ENCODE results near the gene TSPYL1.
A peak's percentile ranks its signal among the peaks of the same experiment; 100 is the strongest.

The TSPYL1 gene

DNA sequence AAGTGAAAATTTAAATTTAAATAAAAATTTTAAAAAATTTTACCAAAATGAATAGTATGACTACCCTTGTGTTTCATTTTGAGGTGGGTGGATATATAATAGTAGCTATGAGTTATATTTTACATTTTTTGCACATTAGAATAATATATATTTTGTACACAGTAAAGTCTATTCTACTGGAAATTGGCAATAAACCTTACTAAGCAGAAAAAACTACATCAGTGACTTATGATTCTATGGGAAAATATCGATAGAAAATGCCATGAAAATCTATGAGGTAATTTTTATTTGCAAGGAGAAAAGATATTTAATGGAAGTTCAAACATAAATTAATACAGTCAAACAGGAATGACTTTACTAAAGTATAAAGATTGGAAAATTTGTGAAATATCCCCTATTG, 23.0 kb downstream of the TSPYL1 start:
- no peak for DNase-seq

DNA sequence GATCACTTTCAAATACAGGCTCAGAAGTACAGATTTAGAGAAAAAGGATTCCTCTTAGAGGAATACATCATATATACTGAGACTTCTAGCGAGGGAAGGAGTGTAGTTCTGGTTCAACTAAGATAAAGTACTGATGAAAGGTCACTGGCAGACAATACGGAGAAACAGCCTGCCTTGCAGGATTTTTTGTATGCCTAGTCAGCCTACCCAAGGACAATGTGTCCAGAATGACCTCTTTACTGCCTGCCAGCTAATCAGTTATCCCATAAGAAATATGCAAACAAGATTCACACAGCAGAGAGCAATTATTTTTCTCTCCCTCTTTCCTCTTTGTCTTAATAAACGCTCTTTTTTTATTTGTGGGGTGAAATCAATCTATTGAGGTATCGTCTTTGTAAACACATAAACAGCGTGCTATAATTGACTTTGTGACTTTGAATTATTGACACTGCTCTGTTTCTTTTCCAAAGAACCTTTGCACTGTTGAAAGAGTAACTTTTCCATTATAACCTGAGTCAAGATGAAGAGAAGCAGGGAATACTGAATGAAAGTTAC, 24.4 kb downstream of the TSPYL1 start:
- no peak for DNase-seq

- DNase-seq, result no peak
Observed at GRCh38 chr6:116254297-116255056, 25.3 kb downstream of the TSPYL1 start.

DNA sequence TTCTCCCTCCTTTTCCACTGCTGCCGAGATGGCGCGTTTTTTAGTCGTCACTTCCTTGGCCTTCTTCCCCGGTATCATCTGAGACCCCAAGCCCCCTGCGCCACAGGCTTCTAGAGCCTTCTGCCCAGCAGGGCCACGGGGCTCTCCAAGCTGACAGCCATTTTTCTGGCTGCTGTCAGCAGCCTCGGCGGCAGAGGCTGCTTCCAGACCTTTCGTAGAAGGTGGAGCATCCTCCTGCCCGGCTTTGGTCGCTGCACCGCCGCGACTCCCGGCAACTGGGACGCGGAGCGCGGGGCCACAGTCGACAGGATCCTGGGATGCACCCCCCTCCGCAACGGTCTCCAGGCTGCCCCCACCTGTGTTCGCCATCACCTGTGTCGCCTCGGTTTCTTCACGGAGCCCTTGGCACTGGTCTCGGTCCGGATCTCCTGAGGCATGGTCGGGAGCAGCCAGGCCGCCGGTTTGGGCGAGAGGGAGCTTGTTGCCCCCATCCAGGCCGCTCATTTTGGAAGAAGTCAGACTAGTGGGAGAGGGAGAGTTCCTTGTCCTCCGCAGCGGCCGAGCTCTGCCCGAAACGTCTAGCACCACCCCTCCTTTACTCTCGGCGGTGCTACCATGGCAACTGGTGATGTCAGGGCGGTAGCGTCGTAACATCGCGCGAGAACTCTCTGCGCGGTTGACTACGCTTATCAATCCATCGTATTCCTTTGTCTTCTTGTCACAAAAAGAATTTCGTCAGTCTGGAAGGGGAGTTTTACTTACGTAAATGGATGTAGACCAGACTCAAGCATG, 26.0 kb downstream of the TSPYL1 start, which contains the start of gene TSPYL4:
TSS of gene TSPYL4 (minus strand) at position 571 of the 792 bp plus-strand sequence. CDS start at position 504, 67 bp downstream.
- peak; percentile 93 to 94 for DNase-seq

DNA sequence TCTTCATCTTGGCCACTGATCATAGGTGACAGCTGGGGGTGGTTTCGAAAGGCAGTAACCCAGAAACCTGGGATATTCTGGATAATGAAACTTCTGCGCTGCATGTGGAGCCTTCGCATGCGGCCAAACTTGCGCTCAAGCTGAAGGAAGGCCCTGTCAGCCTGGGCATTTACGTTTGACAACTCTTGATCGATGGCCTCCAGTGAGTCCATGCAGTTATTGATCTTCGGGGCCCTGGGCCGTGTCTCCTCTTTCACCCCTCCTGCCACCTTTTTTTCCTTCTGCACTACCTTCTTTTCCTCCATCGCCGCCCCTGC, 26.6 kb downstream of the TSPYL1 start:
- no peak for DNase-seq

- no peak for DNase-seq
Observed at GRCh38 chr6:116251568-116252384, 28.0 kb downstream of the TSPYL1 start.

DNA sequence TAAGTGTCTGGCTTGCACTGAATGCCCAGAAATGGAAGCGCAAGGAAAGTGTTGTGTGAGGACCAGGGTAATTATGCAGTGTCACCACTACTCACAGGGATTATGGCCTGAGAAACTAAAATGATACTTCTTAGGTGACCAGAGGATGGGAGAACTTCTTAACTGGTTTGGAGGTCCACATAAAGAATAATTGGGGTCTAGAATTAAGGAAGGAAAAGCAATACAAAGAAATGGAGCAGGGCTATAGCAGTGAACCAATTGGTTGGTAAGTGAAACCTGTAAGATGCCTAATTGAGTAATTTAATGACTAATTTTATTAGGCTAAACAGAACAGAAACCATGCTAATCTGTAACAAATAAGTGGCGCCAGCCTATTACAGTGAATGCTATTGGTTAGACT, 31.2 kb downstream of the TSPYL1 start:
- DNase-seq, result no peak

GRCh38 chr6:116247285-116247684, 32.4 kb downstream of the TSPYL1 start:
- no peak for DNase-seq

GRCh38 chr6:116246089-116246488, 33.6 kb downstream of the TSPYL1 start:
- DNase-seq, result no peak

- DNase-seq, result no peak
Observed at GRCh38 chr6:116244284-116244683, 35.4 kb downstream of the TSPYL1 start.

DNA sequence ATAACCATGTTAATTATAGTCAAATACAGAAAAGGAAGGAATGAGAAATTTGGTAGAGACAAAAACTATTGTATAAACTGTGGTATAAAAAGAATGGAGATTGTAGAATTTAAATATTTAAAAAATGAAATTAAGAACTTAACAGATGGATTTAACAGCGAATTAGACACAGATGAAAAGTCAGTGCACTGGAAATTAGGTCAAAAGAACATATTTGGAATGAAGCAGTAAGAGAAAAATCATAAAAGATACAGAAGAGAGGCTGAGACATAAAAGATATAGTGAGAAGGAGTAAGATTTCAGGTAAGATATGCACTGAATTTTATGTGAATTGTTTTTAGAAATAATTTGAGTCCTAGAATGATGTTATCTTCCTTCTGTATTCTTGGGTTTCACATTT, 39.9 kb downstream of the TSPYL1 start:
- no peak for DNase-seq

- no peak for DNase-seq
Observed at GRCh38 chr6:116239256-116239655, 40.5 kb downstream of the TSPYL1 start.

DNA sequence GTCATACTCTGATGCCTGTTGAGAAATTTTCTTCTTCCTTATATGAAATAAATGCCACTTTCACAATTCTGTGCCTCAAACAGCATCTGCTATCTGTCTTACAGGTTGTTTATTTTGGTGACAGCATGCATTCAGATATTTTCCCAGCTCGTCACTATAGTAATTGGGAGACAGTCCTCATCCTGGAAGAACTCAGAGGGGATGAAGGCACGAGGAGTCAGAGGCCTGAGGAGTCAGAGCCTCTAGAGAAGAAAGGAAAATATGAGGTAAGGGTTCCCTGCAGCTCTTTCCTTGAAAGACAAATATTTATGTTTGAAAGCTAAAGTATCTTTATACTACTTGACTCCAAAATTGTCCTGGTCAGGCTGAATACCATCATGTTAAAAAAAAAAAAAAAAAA, 41.6 kb downstream of the TSPYL1 start:
- DNase-seq, result no peak

DNA sequence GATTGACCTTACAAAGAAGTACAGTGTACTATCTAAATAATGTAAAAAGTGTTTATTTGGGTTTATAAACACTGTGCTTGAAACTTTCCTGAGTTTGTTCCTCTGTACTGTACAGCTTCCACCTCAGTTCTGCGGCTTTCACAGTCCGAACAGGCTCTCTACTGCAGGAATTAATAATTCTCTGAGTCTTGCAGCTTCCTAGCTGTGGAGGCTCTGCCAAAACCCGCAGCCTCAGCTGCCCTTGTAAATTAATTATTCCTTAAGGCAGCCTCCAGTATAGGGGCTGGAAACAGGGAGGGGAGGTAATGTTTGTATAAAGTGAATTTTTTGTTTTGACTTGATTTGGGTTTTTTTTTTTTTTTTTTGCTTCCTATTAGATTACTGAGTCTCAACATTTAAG, 45.0 kb downstream of the TSPYL1 start:
- no peak for DNase-seq

- peak in 1 of 2 experiments; percentile 28 for DNase-seq
Observed at GRCh38 chr6:116229287-116229913, 50.3 kb downstream of the TSPYL1 start.
